NCI-H1105 treated with DMSO at 0.1 percent for 48 hours (cell line): ENCODE results near the gene TUBB6.

Experiments used
- DNase-seq: peaks from one replicate; lab custom pipeline; 2025; lab: John Stamatoyannopoulos, UW

Gene TUBB6

DNA sequence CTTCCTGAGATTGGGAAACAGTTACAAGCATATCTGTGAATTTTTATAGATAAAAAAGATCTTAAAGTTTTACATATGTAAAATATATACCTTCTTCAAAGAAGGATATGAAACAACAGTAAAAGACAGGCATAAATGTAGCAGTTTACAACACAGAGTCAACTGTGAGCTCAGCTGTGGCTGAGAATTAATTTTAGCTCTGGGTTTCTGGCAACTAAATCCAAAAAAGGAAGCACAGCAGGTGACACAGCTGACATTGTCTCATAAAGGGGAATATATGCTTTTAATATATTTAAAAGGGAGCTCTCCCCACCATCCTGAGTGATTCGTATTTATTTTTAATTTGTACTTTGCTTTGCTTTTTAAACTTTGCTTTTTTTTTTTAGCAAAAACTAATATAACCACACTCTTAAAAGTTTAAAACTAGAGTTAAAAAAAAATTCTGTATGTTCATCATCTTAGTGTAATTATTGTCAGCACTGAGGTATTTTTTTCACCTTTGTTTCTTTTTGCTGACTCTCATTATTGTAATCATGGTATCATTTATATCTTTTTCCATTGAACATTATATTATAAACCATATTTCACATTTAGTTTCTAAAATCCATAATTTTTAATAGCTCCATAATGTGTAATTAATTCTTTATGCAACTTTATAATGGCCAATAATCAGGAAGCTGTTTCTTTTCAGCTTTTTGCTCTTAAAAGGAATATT is 6.7 kb downstream of the TUBB6 start:
- no peak for DNase-seq

DNA sequence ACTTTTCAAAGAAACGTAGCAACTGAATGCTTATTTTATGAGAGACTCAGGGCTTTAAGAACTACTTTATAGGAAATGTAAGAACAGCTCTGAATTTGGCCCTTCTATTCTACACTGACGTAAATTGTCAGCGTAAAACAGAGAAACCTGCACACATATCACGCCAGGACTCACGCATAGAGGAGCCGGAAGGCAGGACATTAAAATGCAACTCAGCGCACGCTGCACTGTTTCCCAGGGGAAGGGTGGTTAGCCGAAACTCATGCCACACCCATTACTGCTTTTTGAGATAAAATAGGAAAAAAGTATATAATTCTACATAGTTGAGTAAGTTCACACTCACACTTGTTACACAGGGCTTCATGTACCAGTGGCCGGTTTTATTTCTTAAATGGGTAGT is 7.4 kb downstream of the TUBB6 start:
- no peak for DNase-seq

DNA sequence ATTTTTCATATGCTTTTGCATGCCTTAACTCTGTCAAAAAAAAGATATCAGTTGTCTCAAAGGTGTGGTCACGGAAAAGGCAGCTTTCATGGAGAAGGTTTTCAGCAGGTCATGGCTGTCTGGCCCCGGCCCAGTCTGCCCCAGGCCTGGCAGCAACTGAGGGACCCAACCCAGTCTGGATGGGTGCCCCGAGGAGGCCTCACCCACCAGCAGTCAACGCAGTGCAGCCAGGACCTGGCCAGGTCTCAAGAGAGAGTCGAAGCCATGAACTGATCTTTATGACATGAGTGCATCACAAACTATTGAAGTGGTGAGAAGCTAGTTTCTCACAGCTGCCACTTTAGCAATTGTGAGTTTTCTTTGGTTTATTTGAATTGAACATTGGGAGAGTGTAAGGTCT is 7.9 kb downstream of the TUBB6 start:
- DNase-seq = no peak

DNA sequence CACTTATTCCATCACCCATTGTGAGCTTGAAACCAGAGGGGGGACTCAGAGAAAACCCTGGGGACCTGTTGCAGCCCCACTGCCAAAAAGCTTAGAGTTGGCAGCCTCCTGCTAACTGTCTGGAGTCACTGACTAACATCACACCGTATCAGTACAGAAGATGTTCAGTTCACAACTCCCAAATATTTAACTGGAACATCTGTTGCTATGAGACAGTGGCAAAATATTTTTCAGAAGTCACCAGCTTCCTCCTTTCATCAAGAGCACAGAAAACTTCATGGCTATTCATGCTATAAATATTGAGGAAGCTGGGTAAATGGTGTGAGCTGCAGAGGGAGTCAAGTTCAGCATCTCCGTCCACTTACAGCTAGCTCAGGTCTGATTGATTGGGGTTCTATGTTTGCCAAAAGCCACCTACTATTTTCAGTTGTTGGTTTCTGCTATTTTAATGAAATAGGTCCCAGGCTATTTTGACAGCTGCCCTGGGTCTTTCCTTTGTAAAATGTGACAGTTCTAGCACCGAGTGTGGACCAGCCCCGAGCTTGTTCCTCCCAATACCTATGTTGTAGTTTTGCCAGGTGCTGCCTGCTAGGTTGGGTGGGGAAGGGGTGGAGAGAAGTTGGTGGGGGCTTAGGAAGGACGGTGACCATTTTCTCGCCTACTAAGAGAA is 9.8 kb downstream of the TUBB6 start:
- DNase-seq = no peak

DNA sequence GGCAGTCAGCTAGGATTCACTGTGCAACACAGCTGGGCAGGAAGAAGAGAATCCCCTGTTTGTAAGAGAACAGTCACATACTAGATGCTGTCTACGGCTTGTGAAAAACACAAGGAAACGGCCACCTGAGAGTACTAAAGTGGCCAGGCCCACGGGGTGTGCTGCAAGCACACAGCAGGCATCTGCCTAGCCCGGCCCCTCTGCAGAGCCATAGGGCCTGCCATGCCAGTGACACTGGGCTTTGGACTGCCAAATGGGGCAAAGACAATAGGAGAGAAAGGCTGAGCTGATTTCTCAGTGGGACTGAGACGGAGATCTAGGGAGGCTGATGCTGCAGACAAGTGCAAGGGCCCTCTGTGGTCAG is 10.3 kb downstream of the TUBB6 start:
- DNase-seq = no peak

DNA sequence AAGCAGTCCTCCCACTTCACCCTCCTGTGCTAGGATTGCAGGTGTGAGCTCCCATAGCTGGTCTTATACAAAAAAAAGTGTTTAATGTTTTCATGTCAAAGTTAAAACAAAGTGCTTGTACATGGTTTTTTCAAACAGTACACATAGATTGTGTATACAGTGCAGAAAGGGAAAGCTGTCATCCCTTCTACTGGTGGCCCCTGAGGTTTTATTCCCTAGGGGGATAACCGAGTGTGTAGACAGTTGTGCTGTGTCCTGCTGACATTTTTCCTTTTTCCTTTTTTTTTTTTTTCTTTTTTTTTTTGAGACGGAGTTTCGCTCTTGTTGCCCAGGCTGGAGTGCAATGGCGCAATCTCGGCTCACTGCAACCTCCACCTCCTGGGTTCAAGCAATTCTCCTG is 10.8 kb downstream of the TUBB6 start:
- no peak for DNase-seq

DNA sequence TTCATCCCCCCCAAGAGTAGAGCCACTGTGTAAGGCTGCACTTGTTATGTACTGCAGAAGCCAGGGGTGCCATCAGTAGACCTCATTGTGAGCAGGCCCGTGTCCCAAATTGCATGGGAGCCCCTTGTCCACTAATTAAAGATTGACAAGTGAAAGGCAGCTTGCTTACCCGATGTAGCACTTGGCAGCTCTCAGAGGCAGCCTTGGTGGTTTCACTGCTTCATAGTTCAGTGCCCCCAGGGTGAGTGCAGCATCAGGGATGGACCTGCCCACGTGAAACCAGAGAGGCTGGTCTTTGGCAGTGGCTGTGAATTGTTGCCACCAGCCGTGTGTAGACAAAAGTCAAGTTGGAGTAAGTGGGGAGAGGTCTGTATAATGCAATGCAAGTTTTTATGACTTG is 13.3 kb downstream of the TUBB6 start:
- no peak for DNase-seq

DNA sequence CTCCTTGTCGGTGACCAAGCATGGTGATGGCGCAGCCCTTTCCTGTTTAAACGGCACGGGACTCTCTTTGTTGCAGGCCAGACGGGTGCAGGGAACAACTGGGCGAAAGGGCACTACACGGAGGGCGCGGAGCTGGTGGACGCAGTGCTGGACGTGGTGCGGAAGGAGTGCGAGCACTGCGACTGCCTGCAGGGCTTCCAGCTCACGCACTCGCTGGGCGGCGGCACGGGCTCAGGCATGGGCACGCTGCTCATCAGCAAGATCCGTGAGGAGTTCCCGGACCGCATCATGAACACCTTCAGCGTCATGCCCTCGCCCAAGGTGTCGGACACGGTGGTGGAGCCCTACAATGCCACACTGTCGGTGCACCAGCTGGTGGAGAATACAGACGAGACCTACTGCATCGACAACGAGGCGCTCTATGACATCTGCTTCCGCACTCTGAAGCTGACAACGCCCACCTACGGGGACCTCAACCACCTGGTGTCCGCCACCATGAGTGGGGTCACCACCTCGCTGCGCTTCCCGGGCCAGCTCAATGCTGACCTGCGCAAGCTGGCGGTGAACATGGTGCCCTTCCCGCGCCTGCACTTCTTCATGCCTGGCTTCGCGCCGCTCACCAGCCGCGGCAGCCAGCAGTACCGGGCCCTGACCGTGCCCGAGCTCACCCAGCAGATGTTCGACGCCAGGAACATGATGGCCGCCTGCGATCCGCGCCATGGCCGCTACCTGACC is 17.1 kb downstream of the TUBB6 start:
- DNase-seq = no peak

DNA sequence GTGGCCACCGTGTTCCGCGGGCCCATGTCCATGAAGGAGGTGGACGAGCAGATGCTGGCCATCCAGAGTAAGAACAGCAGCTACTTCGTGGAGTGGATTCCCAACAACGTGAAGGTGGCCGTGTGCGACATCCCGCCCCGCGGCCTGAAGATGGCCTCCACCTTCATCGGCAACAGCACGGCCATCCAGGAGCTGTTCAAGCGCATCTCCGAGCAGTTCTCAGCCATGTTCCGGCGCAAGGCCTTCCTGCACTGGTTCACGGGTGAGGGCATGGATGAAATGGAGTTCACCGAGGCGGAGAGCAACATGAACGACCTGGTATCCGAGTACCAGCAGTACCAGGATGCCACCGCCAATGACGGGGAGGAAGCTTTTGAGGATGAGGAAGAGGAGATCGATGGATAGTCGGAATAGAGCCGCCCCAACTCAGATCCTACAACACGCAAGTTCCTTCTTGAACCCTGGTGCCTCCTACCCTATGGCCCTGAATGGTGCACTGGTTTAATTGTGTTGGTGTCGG is 17.7 kb downstream of the TUBB6 start:
- DNase-seq = no peak

DNA sequence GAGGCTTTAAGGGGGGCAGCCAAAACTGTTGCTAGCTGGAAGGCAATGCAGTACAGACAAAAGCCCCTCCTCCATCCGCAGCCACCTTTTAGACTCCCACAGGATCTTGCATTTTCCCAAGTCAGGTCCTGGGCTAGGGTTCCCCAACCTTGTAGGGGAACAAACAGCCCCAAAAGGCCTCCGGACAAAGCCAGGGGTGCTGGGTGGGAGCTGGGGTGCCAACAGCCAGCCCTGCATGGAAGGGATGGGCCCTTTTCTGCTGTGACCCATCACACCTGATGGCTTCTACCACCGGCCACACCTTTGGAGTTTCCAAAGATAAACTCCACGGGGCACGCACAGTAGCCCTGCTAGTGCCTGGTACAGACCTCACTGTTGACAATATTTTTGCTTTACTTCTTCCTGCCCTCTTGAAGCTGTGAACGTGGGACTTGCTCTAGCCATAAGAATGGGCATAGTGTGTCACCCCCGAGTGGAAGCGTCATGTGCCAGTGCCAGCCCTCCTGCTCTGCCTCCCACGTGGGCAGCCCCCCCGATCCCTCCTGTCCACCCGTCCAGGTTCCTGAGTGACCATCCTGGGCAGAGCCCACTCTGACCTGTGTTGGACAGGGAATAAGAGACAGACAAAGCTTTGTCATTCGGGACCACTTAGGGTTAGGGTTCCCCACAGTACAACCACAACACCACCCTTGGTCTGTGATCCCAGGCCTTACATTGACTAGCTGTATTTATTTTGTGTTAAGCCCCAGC is 18.8 kb downstream of the TUBB6 start:
- no peak for DNase-seq

DNA sequence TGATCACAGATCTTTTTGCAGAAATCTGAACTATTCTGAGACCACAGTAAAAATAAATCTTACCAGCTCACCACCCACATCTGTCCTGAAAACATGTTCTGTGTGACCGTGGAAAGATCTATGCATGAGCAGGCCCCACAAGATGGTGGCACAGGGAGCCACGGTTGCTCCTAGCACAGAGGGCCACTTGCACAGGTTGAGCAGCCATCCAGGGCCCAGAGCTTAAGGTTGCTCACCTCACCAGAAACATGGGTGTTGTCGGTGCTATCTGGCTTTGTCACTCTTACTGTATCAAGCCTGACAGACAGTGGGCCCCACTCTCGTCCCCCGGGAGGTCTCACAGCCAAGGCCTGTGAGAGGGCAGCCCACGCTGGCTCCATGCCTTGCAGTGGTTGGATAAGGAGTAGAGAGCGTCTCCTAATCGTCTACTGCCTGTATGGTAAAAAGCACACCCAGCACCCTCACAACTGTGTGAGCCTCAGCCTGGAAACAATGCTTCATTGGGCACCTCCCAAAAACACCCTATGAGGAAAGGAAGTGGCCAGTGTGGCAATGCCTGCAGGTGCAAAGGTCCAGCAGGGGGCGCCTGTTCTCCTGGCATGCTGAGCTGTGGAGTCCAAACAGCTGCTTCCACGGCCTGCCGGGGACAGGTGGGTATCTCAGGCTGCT is 19.6 kb downstream of the TUBB6 start:
- DNase-seq = peak; percentile 65

DNA sequence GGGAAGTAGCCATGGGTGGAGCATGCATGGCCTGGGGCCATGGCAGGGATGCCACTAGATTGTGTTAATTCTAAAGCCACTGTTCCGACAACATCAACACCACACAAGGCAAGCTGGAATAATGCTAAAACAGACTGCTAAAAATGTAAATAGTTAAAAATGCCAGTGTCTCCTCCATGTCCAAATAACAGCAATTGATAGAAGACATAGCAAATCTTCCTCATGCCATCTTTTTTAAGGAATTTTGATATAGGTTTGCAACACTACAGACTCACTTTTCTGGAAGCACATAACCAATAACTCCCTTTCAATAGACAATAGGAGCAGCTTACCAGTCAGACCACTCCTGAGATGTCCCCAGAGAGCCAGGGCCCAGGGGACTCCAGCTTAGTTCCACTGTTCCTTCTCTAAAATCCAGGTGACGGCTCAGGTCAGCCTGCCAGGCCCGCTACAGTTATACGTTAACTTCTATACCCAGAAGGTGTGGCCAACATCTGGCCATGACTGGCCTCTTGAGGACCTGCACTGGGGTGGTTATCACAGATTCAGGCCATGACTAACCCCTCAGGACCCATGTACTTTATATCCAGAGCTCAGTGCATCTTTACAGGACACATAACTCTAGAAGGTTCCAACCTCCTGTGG is 20.3 kb downstream of the TUBB6 start:
- DNase-seq = no peak

DNA sequence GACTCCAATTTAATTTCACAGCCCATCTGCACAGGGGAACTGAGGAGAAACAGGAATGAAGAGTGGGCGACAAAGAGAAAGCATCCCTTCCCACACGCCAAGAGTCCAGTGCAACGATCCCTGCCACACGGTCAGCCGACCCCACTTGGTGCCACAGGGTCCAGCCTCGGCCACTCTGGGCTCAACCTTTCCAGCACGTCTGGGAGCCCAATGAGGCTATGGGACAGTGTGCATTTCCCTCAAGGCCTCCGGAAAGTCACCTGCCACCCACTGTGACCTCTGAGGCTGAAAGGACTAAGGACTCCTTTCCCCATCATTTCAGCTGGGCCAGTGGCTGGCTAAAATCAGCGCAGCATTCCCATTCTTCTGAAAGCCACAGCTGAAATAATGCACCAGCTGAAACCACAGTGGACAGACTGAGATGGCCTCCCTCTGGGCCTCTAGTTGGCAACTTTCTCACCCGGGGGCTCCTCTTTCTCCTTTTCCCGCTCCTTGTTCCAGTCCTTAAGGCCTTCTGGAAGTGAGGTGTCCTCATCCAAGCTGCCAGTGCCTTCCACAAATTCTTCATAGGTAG is 21.2 kb downstream of the TUBB6 start:
- no peak for DNase-seq

DNA sequence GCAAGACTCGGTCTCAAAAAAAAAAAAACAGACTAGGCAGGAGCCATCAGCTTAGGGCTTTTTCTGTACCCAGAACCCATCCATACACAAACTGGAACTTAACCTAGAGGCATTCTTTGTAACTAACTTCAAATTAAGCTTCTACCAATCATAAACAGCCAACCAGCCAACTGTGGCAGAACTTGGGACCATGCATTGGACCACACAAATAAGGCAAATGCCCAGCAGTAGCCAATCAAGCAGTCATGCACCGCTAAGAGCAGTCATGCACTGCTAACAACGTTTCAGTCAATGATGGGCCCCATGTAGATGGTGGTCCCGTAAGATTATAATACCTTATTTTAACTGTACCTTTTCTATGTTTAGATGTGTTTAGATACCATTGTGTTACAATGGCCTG is 22.7 kb downstream of the TUBB6 start:
- DNase-seq = no peak

DNA sequence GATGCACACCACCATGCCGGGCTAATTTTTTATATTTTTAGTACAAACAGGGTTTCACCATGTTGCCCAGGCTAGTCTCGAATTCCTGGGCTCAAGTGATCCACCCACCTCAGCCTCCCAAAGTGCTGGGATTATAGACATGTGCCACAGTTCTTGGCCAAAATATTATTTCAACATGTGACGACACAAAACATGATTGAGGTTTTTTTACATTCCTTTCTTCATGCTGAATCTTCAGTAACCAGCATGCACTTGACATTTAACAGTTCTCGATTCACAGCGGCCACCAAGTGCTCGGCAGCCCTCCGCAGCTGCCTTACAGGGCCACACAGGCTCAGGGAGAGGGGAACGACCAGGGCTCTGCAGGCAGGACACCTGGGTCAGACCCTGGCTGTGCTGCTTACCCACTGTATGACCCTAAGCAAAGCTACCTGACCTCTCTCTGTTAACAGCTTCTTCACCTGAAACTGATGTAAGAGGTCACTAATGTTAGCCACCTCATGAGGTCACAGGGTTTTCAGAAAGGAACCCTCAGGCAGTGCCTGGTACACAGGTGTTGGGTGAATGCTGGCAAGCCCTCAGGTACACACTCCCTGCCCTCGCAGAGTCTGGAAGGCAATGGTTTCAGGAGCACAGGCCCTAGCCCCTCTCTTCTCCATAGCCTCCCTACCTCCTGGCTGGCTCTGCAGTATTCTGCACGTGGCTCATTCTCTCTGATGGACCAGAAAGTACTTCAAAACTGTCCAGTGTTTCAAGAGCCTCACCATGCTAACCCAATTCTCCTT is 25.7 kb downstream of the TUBB6 start:
- no peak for DNase-seq

DNA sequence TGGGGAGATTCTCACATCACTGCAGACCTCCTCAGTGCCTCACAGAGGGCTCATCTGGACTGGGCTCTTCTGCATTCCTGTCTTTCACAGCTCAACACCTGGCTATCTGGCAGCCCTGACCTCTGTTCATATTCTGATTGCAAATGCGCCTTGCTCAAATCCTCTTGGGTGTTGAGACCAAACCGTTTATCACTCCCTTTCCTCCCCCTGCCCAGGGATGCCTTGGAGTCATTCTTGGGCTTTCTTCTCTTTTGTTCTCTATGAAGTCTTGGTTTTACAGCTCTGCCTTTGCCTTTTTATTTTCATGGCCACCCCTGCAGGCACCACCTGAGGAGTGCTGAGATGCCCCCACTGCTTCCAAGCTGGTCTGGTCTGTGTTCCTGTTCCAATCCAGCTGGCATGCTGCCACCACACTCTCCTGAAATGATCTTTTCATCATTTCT is 26.3 kb downstream of the TUBB6 start:
- DNase-seq = no peak

DNA sequence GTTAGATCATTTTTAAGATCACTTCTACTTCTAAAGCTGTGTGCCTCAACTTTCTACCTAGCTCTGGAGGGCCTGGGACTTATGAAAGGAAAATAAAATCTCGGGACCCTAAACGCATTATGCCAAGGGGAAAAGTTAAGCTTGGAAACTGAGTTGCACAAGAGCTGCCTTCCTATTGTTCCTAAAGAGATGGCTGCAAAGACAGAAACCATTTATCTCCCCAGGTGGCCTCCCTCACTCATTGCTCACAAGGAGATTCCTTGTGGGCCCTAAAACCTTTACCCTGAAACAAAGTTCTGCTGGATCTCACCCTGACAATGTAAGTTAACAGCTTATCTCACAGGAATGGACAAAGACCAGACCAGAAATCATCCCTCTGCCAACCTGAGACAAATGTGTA is 26.8 kb downstream of the TUBB6 start:
- no peak for DNase-seq

DNA sequence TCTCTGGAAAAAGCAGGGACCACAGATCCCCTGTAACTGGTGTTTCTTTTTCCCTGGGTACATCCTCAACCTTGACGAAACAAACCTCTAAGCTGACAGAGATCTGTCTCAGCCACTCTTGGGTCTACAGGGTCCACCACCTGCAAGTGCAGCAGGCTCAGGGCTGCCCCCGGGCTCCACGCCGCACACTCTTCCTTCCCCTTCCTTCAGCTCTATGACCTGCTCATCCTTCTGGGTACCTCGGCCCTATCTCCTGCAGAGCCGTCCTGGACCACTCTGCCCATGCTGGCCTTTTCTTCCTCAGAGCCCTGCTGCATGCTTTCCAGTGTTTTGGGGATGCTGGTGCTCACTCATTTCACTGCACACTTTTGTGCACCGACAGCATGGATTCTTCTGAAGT is 27.5 kb downstream of the TUBB6 start:
- DNase-seq = no peak

DNA sequence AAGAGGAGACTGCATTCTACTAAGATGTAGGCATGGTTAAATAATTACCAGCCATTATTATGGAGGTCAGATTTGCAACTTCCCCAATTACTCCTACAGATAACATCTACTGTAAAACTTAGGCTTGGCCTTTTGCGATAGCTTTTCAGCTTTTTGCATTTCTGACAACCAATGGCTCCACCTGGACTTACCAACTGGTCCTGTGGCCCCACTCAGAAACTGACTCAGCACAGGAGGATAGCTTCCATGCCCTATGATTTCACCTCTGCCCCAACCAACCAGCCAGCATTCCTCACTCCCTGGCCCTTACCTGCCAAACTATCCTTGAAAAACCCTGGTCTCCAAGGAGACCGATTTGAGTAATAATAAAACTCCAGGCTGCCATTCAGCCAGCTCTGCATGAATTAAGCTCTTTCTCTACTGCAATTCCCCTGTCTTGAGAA is 28.2 kb downstream of the TUBB6 start:
- DNase-seq = no peak

DNA sequence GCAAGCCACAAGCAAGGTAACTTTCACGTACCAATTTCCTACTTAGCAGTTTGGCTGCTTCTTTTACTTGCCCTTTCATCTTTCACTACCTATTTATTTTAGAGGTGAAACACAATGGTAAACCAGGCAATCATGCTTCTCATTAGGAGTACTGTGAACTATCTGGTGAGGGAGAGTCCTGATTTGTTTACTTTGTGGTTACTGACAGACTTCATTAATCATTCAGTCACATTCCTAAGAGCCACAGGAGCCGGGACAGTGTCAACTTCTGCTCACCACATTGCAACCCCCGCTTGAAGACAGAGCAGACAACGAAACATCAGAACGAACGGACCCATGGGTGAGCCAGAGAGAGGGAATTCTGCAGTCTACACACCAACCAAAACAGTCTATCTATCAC is 28.8 kb downstream of the TUBB6 start:
- peak; percentile 75 for DNase-seq
